GM19240 (cell line): ENCODE measurements around the gene NEGR1.

Experiments used
- DNase-seq: peaks from one replicate; pipeline ENCODE4 v3.0.0; 2011; ENCODE audit warnings: low spot score; ENCODE audit not compliant: insufficient read length

NEGR1 gene

GRCh38 chr1:72122099-72122880 is 160.0 kb downstream of the NEGR1 start:
- no peak for DNase-seq

- DNase-seq = no peak
Observed at GRCh38 chr1:72119491-72119890, 162.8 kb downstream of the NEGR1 start.

GRCh38 chr1:72117621-72118020 is 164.7 kb downstream of the NEGR1 start:
- DNase-seq = no peak

GRCh38 chr1:72115290-72115689 is 167.0 kb downstream of the NEGR1 start:
- no peak for DNase-seq

GRCh38 chr1:72111662-72112061 is 170.7 kb downstream of the NEGR1 start:
- no peak for DNase-seq

GRCh38 chr1:72109916-72110315 is 172.4 kb downstream of the NEGR1 start:
- DNase-seq = no peak

- DNase-seq = no peak
Observed at GRCh38 chr1:72105201-72105600, 177.1 kb downstream of the NEGR1 start.

- no peak for DNase-seq
Observed at GRCh38 chr1:72101840-72102632, 180.3 kb downstream of the NEGR1 start.

- no peak for DNase-seq
Observed at GRCh38 chr1:72100771-72101170, 181.6 kb downstream of the NEGR1 start.

- DNase-seq = no peak
Observed at GRCh38 chr1:72097851-72098570, 184.3 kb downstream of the NEGR1 start.

GRCh38 chr1:72094209-72094608 is 188.1 kb downstream of the NEGR1 start:
- no peak for DNase-seq

- DNase-seq = no peak
Observed at GRCh38 chr1:72086394-72086793, 195.9 kb downstream of the NEGR1 start.

GRCh38 chr1:72075425-72075824 is 206.9 kb downstream of the NEGR1 start:
- no peak for DNase-seq

- no peak for DNase-seq
Observed at GRCh38 chr1:72066431-72066830, 215.9 kb downstream of the NEGR1 start.

- DNase-seq = no peak
Observed at GRCh38 chr1:72064196-72065075, 217.9 kb downstream of the NEGR1 start.

GRCh38 chr1:72063364-72064044 is 218.8 kb downstream of the NEGR1 start:
- DNase-seq = no peak

- DNase-seq = no peak
Observed at GRCh38 chr1:72062584-72062983, 219.8 kb downstream of the NEGR1 start.

GRCh38 chr1:72060466-72061245 is 221.7 kb downstream of the NEGR1 start:
- no peak for DNase-seq

- no peak for DNase-seq
Observed at GRCh38 chr1:72056516-72056915, 225.8 kb downstream of the NEGR1 start.

- no peak for DNase-seq
Observed at GRCh38 chr1:72051538-72051937, 230.8 kb downstream of the NEGR1 start.
